Measurements from ENCODE around the gene POMT2.

- TF ChIP-seq CTCF (IDR thresholded peaks at IDR 0.05), result no peak
- TF ChIP-seq POLR2A (IDR thresholded peaks at IDR 0.05), result no peak
- TF ChIP-seq POLR2AphosphoS5 (IDR thresholded peaks at IDR 0.05), result no peak
These were observed 15.0 kb downstream of the POMT2 start for GRCh38 chr14:77305696-77306095.
